Measurements from ENCODE around the gene GRB2.
"Not testable (repeated sequence)": the region's sequence is repeated elsewhere in the genome, so short reads cannot be mapped to it uniquely, and the experiment has no call there.

Gene GRB2

DNA sequence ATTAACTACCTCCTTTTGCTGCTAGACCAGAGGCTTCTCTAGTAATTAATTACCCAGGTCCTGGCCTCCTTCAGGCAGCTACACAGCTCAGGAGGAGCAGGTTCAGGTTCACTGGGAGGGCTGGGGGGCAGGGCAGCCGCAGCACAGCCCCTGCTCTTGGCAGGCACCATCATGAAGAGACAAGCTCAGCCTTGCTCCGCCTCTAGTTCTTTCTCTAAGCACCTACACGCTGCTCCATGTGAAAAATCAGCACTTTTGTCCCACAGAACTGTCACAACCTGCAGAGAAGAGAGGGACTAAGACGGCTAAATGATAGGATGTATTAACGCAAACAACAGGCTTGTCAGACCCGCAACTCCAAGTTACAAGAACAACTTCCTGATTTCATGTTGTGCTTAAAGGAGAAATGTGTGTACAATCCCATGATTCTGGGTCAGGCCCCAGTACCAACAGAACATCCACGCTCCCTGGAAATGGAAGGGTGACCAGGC, 53.4 kb downstream of the GRB2 start:
- DNase-seq (ENCODE audit: low read depth), result no peak
- H3K4me3 ChIP-seq (ENCODE audit: control insufficient read depth, low read depth, low read length), result no peak overlapping the region
- TF ChIP-seq, protein P1, sequence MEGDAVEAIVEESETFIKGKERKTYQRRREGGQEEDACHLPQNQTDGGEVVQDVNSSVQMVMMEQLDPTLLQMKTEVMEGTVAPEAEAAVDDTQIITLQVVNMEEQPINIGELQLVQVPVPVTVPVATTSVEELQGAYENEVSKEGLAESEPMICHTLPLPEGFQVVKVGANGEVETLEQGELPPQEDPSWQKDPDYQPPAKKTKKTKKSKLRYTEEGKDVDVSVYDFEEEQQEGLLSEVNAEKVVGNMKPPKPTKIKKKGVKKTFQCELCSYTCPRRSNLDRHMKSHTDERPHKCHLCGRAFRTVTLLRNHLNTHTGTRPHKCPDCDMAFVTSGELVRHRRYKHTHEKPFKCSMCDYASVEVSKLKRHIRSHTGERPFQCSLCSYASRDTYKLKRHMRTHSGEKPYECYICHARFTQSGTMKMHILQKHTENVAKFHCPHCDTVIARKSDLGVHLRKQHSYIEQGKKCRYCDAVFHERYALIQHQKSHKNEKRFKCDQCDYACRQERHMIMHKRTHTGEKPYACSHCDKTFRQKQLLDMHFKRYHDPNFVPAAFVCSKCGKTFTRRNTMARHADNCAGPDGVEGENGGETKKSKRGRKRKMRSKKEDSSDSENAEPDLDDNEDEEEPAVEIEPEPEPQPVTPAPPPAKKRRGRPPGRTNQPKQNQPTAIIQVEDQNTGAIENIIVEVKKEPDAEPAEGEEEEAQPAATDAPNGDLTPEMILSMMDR (conservative IDR thresholded peaks at IDR 0.05; ENCODE audit: control insufficient read depth, insufficient read depth, low read depth, low read length), result no peak

- no peak overlapping the region for H3K4me3 ChIP-seq (ENCODE audit: control insufficient read depth, low read depth, low read length)
- DNase-seq (ENCODE audit: low read depth), result no peak
- TF ChIP-seq, protein P1 (conservative IDR thresholded peaks at IDR 0.05; ENCODE audit: control insufficient read depth, insufficient read depth, low read depth, low read length), result no peak
Observed at GRCh38 chr17:75350706-75351105, 54.8 kb downstream of the GRB2 start.

DNA sequence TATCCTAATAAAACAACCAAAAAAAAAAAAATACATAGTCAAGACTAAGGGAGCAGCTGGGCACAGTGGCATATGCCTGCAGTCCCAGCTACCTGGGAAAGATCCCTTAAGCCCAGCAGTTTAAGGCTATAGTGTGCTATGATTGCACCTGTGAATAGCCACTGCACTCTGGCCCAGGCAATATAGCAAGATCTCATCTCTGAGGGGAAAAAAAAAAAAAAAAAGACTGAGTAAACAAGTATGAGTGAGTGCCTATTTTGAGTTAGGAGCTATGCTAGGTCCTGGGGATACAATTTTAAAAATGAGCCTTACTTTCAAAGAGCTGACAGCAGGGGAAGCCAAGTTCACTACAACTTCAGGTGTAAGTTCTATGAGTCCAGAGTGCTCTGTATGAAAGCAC, 55.4 kb downstream of the GRB2 start:
- no peak overlapping the region for H3K4me3 ChIP-seq (ENCODE audit: control insufficient read depth, low read depth, low read length)
- TF ChIP-seq, protein P1 (conservative IDR thresholded peaks at IDR 0.05; ENCODE audit: control insufficient read depth, insufficient read depth, low read depth, low read length), result no peak
- no peak for DNase-seq (ENCODE audit: low read depth)

DNA sequence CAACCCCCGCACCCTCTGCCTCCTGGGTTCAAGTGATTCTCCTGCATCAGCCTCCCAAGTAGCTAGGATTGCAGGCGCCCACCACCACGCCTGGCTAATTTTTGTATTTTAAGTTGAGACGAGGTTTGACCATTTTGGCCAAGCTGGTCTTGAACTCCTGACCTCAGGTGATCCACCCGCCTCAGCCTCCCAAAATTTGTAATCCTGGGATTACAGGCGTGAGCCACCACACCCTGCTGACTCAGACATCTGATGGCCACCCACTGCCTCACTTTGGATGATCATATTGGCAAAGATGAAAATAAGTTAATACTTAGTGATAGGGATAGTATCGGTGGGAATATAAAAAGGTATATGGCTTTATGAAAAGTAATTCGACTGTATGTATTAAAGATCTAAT, 55.9 kb downstream of the GRB2 start:
- H3K4me3 ChIP-seq (ENCODE audit: control insufficient read depth, low read depth, low read length), result no peak overlapping the region
- TF ChIP-seq, protein P1 (conservative IDR thresholded peaks at IDR 0.05; ENCODE audit: control insufficient read depth, insufficient read depth, low read depth, low read length), result no peak
- no peak for DNase-seq (ENCODE audit: low read depth)

DNA sequence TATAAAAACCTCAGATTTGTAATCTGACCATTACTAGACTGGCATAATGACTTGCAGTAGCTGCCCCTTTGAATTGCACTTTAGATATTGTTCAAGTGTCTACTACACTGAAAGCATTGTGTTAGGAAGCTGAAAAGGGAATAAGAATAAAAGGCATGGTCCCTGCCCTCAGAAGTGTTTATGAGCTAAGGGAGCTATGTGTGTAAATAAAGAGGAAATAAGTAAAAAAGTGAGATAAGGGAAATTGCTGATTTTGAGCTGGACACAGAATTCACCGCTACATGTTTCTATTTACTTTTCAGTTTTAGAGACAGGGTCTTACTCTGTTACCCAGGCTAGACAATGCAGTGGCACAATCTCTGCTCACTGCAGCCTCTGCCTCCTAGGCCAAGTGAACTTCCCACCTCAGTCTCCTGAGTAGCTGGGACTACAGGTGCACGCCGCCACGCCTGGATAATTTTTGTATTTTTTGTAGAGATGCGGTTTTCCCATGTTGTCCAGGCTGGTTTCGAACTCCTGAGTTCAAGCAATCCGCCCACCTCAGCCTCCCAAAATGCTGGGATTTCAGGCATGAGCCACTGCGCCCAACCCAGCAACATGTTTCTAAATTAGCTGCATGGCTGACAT, 57.0 kb downstream of the GRB2 start:
- TF ChIP-seq, protein P1 (conservative IDR thresholded peaks at IDR 0.05; ENCODE audit: control insufficient read depth, insufficient read depth, low read depth, low read length), result no peak
- no peak for DNase-seq (ENCODE audit: low read depth)
- no peak overlapping the region for H3K4me3 ChIP-seq (ENCODE audit: control insufficient read depth, low read depth, low read length)

DNA sequence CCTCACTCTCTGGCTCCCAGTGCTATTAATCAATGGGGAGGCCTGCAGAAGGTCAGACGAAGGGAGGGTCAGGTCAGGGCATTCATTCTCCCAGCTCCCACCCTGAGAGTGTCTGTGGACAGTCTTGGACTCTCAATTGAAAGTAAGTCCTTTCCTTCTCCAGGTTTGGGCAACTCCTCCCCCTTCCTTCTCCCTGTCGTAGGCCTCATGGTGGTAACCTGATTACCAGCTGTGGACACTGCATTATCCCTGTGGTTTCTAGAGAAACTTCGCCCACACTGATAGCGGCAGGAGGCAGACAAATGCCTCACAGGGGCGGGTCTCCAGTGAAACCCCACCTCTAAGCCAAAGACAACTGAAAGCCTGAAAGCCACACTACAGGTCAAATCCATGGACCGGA, 58.6 kb downstream of the GRB2 start:
- TF ChIP-seq, protein P1 (conservative IDR thresholded peaks at IDR 0.05; ENCODE audit: control insufficient read depth, insufficient read depth, low read depth, low read length), result no peak
- peak; percentile 63 for DNase-seq (ENCODE audit: low read depth)
- no peak overlapping the region for H3K4me3 ChIP-seq (ENCODE audit: control insufficient read depth, low read depth, low read length)

DNA sequence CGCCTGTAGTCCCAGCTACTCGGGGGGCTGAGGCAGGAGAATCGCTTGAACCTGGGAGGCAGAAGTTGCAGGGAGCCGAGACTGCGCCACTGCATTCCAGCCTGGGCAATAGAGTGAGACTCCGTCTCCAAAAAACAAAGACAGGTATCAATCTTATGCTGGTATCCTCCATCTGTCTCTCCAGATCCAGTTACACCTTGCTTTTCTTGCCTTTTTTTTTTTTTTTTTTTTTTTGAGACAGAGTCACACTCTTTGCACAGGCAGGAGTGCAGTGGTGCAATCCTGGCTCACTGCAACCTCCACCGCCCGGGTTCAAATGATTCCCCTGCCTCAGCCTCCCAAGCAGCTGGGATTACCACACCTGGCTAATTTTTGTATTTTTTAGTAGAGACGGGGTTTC, 59.1 kb downstream of the GRB2 start:
- not testable (repeated sequence) for DNase-seq (ENCODE audit: low read depth); H3K4me3 ChIP-seq (ENCODE audit: control insufficient read depth, low read depth, low read length)

Measured in fibroblast of mammary gland (primary cell).